ENCODE measurements around the gene FSTL4.

DNA sequence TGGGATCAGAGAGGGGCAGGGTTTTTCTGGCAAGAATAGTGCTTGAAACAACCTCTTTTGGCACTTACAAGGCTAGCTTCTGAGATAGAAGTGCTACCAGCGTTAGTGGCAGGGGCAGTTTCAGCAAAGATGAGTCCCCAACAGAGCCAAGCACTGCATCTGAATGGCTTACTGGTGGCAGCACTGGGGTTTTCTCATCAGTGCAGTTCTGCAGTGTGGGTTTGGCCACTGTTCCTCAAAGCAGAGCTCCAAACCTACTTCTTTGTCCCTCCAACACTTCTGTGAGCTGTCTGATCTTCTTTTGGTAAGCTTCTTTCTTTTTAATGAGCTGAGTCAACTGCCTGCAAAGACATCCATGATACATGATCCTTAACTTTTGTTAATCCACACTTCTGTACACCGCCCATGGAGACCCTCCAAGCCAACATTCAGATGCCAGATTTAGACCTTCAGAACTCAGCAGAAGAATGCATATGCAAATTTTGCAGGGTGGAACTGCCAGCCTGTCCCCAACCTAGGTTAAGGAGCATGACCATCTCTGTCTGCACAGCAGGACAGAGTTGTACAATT lies 29.9 kb upstream of the FSTL4 start:
- TF ChIP-seq CTCF (conservative IDR thresholded peaks at IDR 0.05; ENCODE audit: low read depth, low read length): no peak
- TF ChIP-seq POLR2A (IDR thresholded peaks at IDR 0.05; ENCODE audit: low read depth, low read length): no peak
- TF ChIP-seq SMC3 (IDR thresholded peaks at IDR 0.05; ENCODE audit: low read depth, low read length): no peak
- no peak for TF ChIP-seq CHD1 (IDR thresholded peaks at IDR 0.05; ENCODE audit: low read depth, low read length)
- TF ChIP-seq RAD21 (IDR thresholded peaks at IDR 0.05; ENCODE audit: low read length): no peak
- no peak for TF ChIP-seq NFE2L2 (IDR thresholded peaks at IDR 0.05; ENCODE audit: low read depth, low read length)
- no peak for TF ChIP-seq RFX5 (IDR thresholded peaks at IDR 0.05; ENCODE audit: low read depth, low read length)
- TF ChIP-seq FOS (IDR thresholded peaks at IDR 0.05; ENCODE audit: low read depth, low read length): no peak
- TF ChIP-seq CEBPB (IDR thresholded peaks at IDR 0.05; ENCODE audit: low read depth, low read length): no peak
- no peak for TF ChIP-seq MXI1 (IDR thresholded peaks at IDR 0.05; ENCODE audit: borderline replicate concordance, low read depth, low read length)
- no peak for TF ChIP-seq MAZ (IDR thresholded peaks at IDR 0.05; ENCODE audit: borderline replicate concordance, low read depth, low read length)
- TF ChIP-seq RCOR1 (IDR thresholded peaks at IDR 0.05; ENCODE audit: insufficient replicate concordance, low read length): no peak
- TF ChIP-seq USF2 (IDR thresholded peaks at IDR 0.05; ENCODE audit: low read depth, low read length): no peak

Measured in IMR-90 (cell line).